B cell (primary cell): ENCODE measurements around the gene ALKAL2. TPM values are rescaled to one million over a fixed set of nuclear protein-coding genes. Genes with fewer than 3 reads are reported as not detected.

Source experiments
- ATAC-seq: fragments of 200-7000 bp; cut with Tn5 transposase; one replicate; pipeline ENCODE4 v1.10.0; 2021; ENCODE audit warnings: low read depth, mild to moderate bottlenecking, moderate number of reproducible peaks, moderate library complexity
- CTCF ChIA-PET: fragments of 350-600 bp; sonication (Branson Sonifier 250); formaldehyde crosslinking; loops from one replicate; lab custom pipeline; 2021; ENCODE audit warnings: antibody characterized with exemption, inconsistent platforms; lab: Charles Lee
- POLR2A ChIA-PET: fragments of 350-600 bp; sonication (Branson Sonifier 250); formaldehyde crosslinking; loops from one replicate; lab custom pipeline; 2021; ENCODE audit warnings: antibody characterized with exemption; lab: Charles Lee
- DNase-seq: peaks from one replicate; pipeline ENCODE4 v3.0.0; 2013
- H2AFZ ChIP-seq: 2 replicates; pipeline ENCODE4 v1.6.1; 2012; ENCODE audit warnings: mild to moderate bottlenecking, low read depth, low read length; ENCODE audit not compliant: insufficient read depth, poor library complexity, severe bottlenecking
- H3K27ac ChIP-seq, 2 donors: 1 replicate in 1 of 2; 2 replicates in 1 of 2; pipeline ENCODE4 v1.5.1; 2012 to 2013; ENCODE audit warnings: low read length in 2 of 2, mild to moderate bottlenecking in 2 of 2, moderate library complexity in 1 of 2
- H3K27me3 ChIP-seq, 4 experiments: fragments of 200-600 bp in 1 of 4; sonication (generic) in 1 of 4; replicated peaks in 1 of 4; 1 replicate in 2 of 4; 2 replicates in 2 of 4; pipeline versions ENCODE4 v1.6.1 to v1.7.0; 2013 to 2016; ENCODE audit warnings: low read length in 3 of 4, mild to moderate bottlenecking in 2 of 4, mixed read lengths in 1 of 4, moderate library complexity in 1 of 4; ENCODE audit not compliant: insufficient read depth in 4 of 4, control insufficient read depth in 3 of 4; ENCODE audit errors: control extremely low read depth in 1 of 4
- H3K36me3 ChIP-seq, 2 experiments: replicated peaks in 1 of 2; 1 replicate in 1 of 2; 2 replicates in 1 of 2; pipeline versions ENCODE4 v1.6.1 to v1.7.1; 2013; ENCODE audit warnings: low read length in 1 of 2; ENCODE audit not compliant: insufficient read depth in 2 of 2, control insufficient read depth in 1 of 2; ENCODE audit errors: control extremely low read depth in 1 of 2, extremely low read depth in 1 of 2
- H3K4me1 ChIP-seq, 2 donors: fragments of 200-600 bp in 1 of 2; sonication (generic) in 1 of 2; 1 replicate in 1 of 2; 2 replicates in 1 of 2; pipeline versions ENCODE4 v1.5.1 to v1.6.1; 2013 to 2017; ENCODE audit warnings: low read length in 2 of 2; ENCODE audit not compliant: control insufficient read depth in 2 of 2, insufficient read depth in 2 of 2
- H3K4me2 ChIP-seq: replicated peaks from 2 replicates; pipeline ENCODE3; 2012; ENCODE audit warnings: mild to moderate bottlenecking, low read depth, low read length; ENCODE audit not compliant: poor library complexity, severe bottlenecking
- H3K4me3 ChIP-seq, 5 experiments: fragments of 200-600 bp in 1 of 5; sonication (generic) in 1 of 5; 1 replicate in 3 of 5; 2 replicates in 2 of 5; pipeline versions ENCODE4 v1.5.1 to v1.7.0; 2011 to 2016; ENCODE audit warnings: low read length in 4 of 5, mild to moderate bottlenecking in 4 of 5, low read depth in 2 of 5, control low read depth in 1 of 5, moderate library complexity in 1 of 5; ENCODE audit not compliant: insufficient read depth in 1 of 5; ENCODE audit errors: control extremely low read depth in 1 of 5, extremely low read depth in 1 of 5
- H3K79me2 ChIP-seq: fragments of 200-600 bp; sonication (generic); one replicate; pipeline ENCODE4 v1.6.0; 2016; ENCODE audit warnings: low read length; ENCODE audit not compliant: control insufficient read depth, insufficient read depth
- H3K9ac ChIP-seq: fragments of 200-600 bp; sonication (generic); 2 replicates; pipeline ENCODE4 v1.6.1; 2017; ENCODE audit warnings: mild to moderate bottlenecking, low read length, moderate library complexity
- H3K9me3 ChIP-seq, 3 donors: one replicate each; pipeline versions ENCODE4 v1.6.1 to v1.7.1; 2013; ENCODE audit warnings: low read length in 2 of 3; ENCODE audit not compliant: control insufficient read depth in 2 of 3, insufficient read depth in 1 of 3; ENCODE audit errors: control extremely low read depth in 1 of 3
- H4K20me1 ChIP-seq: 2 replicates; pipeline ENCODE4 v1.6.0; 2012; ENCODE audit warnings: mild to moderate bottlenecking, low read length; ENCODE audit not compliant: insufficient read depth, control insufficient read depth, poor library complexity, severe bottlenecking
- H3K27ac Mint-ChIP-seq: one replicate; pipeline ENCODE4 v1.8.0; 2021; ENCODE audit warnings: mixed read lengths
- H3K27me3 Mint-ChIP-seq: one replicate; pipeline ENCODE4 v1.8.0; 2021; ENCODE audit warnings: mixed read lengths
- H3K4me1 Mint-ChIP-seq: one replicate; pipeline ENCODE4 v1.8.0; 2021; ENCODE audit warnings: mixed read lengths
- H3K4me3 Mint-ChIP-seq: one replicate; pipeline ENCODE4 v1.8.0; 2021; ENCODE audit warnings: mixed read lengths
- H3K9me3 Mint-ChIP-seq: one replicate; pipeline ENCODE4 v1.8.0; 2022; ENCODE audit warnings: mixed read lengths; ENCODE audit not compliant: insufficient read depth
- EZH2 ChIP-seq: IDR thresholded peaks from 2 replicates; pipeline ENCODE4 v1.6.1; 2012; ENCODE audit warnings: borderline replicate concordance, low read depth, mild to moderate bottlenecking, moderate library complexity, low read length; ENCODE audit not compliant: insufficient read depth, poor library complexity, severe bottlenecking
- WGBS: methylation state at CpG from one replicate; pipeline ENCODE4 v1.1.5; 2013; ENCODE audit warnings: missing lambda C conversion rate; ENCODE audit not compliant: insufficient coverage; 5-methylcytosine and 5-hydroxymethylcytosine counted together
- intact Hi-C: fragments of 100-400 bp; cut with micrococcal nuclease; formaldehyde crosslinking; loops from one replicate; pipeline ENCODE4 v1.10.0; 2022
- polyA plus RNA-seq: library from polyadenylated mRNA; depleted of rRNA; stranded (reverse); fragments of >200 nt; gene quantifications from 2 replicates; pipeline ENCODE4 v1.2.3, GENCODE V29; 2012
- total RNA-seq, 2 donors: library from RNA; stranded (reverse); fragments of 120-200 nt in 1 of 2; gene quantifications; 1 replicate in 1 of 2; 2 replicates in 1 of 2; pipeline versions ENCODE4 v1.2.3 to v1.2.4, GENCODE V29; 2013 to 2022
- TF ChIP-seq, protein P1 (sequence below): fragments of 200-600 bp; IDR thresholded peaks from one replicate; pipeline ENCODE4 v1.8.0; 2022; ENCODE audit warnings: antibody characterized with exemption, mild to moderate bottlenecking

The ALKAL2 gene
- total and polyA plus RNA-seq, 2 donors (not counting 1 experiment from before 2014, with no cell fraction given), result 0.79 to 5.3 TPM

DNA sequence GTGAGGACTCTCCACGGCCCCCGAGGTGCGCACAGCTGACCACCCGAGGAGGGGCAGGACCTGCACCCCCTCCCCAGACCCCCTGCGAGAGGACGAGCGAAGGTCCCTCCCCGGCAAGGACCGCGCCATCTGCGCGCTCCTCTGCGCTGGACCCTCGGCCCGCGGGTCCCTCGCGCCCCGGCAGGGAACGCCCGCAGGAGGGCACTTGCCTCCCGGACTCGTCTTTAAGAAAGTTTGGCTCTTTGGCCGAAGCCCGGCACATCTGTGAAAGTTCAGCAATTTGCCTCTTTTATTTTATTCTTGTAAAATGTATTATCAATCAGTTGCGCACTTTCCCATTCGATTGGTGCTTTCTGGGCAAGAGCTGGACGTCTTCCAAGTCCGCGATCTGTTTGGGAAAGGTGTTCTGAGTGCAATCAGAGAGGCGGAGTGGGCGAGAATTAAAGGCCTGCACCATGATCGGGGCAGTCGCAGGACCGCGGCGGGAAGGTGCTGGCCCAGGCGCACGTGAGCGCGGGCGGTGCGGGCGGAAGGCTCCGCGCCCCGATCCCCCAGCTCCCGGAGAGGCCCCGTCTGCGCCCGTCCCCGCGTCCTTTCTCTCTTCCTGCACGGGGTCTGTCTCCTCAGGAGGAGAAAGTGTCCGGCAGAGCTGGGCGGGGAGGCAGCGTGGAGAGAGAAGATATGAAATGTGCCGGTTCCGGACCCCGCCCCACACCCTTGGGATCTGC is 1.6 kb upstream of the ALKAL2 start:
- peaks cover 13% of the 10 kb centered on the region for H3K4me1 Mint-ChIP-seq
- peak overlapping the region; percentile 83 for H3K4me3 Mint-ChIP-seq
- peak; percentile 59 for TF ChIP-seq EZH2
- TF ChIP-seq, protein P1, sequence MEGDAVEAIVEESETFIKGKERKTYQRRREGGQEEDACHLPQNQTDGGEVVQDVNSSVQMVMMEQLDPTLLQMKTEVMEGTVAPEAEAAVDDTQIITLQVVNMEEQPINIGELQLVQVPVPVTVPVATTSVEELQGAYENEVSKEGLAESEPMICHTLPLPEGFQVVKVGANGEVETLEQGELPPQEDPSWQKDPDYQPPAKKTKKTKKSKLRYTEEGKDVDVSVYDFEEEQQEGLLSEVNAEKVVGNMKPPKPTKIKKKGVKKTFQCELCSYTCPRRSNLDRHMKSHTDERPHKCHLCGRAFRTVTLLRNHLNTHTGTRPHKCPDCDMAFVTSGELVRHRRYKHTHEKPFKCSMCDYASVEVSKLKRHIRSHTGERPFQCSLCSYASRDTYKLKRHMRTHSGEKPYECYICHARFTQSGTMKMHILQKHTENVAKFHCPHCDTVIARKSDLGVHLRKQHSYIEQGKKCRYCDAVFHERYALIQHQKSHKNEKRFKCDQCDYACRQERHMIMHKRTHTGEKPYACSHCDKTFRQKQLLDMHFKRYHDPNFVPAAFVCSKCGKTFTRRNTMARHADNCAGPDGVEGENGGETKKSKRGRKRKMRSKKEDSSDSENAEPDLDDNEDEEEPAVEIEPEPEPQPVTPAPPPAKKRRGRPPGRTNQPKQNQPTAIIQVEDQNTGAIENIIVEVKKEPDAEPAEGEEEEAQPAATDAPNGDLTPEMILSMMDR, result no peak
- no peaks in the 10 kb centered on the region for H3K79me2 ChIP-seq
- peak overlapping the region; percentile 42 for H2AFZ ChIP-seq
- peaks cover 0 to 7% (median 0%) of the 10 kb centered on the region in 3 donors for H3K9me3 ChIP-seq
- H3K27ac ChIP-seq, result no peak overlapping the region
- peak overlapping the region; percentile 71 for H3K4me2 ChIP-seq
- CTCF ChIA-PET, result interaction anchor here (0.6 to 1.5 kb wide), 6 partner anchors 13 to 348 kb away, joined by 3 to 7 read pairs (median 4); no protein-coding TSS in a partner anchor
- H3K27me3 ChIP-seq, result peaks cover 0 to 28% (median 19%) of the 10 kb centered on the region in 4 experiments
- H3K4me1 ChIP-seq, result peaks cover 13 to 20% of the 10 kb centered on the region in 2 donors
- POLR2A ChIA-PET, result interaction anchor here (0.6 kb wide), 1 partner anchor 23 kb away, joined by 6 read pairs; no protein-coding TSS in a partner anchor
- intact Hi-C loops, result loop anchor here (1.0 kb wide), 1 partner anchor 43 kb away; no protein-coding TSS in a partner anchor
- H3K27ac Mint-ChIP-seq, result peak overlapping the region; percentile 50
- no peak for ATAC-seq
- H3K36me3 ChIP-seq, result no peaks in the 10 kb centered on the region
- peaks cover 26% of the 10 kb centered on the region for H3K27me3 Mint-ChIP-seq
- peak; percentile 36 for DNase-seq
- H3K9ac ChIP-seq, result peak overlapping the region; percentile 50
- 4% methylated on average over 48 of the region's 60 CpGs for WGBS
- peak overlapping the region in 4 of 5 experiments; percentile 10 to 50 (median 36) for H3K4me3 ChIP-seq
- no peaks in the 10 kb centered on the region for H3K9me3 Mint-ChIP-seq
- H4K20me1 ChIP-seq, result peaks cover 4% of the 10 kb centered on the region
